Putamen (tissue), 1 donor: ENCODE results near the gene PIK3CB.
"Not testable (repeated sequence)": the region's sequence is repeated elsewhere in the genome, so short reads cannot be mapped to it uniquely, and the experiment has no call there.

ENCODE experiments used
- DNase-seq: peaks from one replicate; pipeline ENCODE4 v3.0.0-alpha.2; 2016; ENCODE audit warnings: low spot score

PIK3CB gene

DNA sequence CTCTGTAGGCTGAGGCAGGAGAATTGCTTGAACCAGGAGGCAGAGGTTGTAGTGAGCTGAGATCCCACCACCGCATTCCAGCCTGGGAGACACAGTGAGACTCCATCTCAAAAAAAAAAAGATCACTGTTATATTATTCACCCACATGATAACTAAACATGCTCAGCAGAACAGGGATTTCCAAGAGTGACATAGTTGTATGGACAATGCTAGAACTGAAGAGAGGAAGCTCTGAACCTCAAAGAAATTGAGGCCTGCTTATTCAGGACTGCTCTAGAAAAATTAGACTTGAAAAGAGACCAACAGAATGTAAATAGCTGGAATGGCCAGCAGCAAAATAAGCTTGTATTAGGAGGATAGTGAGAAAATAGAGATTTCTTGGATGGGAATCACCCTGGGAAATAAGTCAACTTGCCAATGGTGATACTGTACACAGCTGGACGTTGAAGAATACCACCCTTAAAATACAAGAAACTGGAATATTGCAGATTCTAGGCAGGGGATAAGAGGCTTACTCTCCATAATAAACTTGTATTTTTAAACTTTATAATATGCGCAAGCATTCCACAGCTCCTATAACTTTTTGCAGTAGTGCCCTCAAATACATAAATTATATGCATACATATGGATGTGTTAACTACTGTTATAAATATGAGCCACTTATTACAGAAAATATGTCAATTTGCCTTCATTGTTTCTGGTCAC, 28.2 kb downstream of the PIK3CB start:
- no peak for DNase-seq

DNA sequence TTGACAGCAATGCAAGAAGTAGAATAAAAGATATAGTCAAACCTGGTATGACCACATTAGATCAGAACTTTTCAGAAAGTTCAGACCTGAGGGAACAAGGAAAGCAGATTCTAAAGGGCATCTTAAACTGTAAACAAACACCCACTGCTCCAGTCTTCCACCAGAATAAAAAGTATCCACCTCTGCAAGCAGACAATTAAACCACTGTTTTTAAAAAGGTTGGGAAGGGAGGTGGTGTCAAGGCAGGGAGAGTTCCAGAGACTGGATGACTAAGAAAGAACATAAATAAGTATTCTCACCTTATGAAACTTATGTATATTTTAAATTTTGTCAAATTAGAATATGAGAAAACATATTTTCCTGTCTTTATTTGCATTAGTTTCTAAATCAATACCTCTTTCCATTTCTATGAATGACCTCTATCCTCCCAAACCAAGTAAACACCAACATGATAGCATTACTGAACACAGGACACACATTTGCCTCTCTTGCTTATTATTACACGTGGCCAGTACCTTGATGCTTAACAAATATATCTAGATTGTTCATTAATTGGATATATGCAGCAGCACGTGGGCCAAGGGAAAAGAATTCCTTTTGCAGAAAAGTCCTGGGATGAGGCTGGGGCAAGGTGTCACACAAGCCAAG, 31.6 kb downstream of the PIK3CB start:
- peak; percentile 25 for DNase-seq

DNA sequence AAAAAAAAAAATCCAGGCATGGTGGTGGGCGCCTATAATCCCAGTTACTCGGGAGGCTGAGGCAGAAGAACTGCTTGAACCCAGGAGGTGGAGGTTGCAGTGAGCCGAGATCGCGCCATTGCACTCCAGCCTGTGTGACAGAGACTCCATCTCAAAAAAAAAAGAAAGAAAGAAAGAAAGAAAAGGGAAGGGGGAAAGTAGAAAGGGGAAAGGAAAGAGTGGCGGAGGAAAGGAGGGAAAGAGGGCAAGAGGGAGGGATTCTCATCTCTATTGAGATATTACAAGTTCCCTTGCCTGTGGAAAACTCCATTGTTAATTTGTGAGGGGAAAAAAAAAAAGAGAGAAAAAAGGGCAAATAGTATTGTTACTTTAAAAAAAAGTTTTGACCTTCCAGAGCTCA, 32.5 kb downstream of the PIK3CB start:
- not testable (repeated sequence) for DNase-seq

DNA sequence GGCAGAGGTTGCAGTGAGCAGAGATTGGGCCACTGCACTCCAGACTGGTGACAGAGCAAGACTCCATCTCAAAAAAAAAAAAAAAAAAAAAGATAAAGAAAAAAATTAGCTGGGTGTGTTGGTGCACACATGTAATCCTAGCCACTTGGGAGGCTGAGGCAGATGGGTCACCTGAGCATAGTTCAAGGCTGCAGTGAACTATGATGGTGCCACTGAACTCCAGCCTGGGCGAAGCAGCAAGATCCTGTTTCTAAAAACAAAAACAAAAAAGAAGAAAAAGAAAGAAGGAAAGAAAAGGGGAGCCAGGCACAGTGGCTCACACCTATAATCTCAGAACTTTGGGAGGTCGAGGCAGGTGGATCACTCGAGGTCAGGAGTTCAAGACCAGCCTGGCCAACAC, 32.9 kb downstream of the PIK3CB start:
- no peak for DNase-seq

DNA sequence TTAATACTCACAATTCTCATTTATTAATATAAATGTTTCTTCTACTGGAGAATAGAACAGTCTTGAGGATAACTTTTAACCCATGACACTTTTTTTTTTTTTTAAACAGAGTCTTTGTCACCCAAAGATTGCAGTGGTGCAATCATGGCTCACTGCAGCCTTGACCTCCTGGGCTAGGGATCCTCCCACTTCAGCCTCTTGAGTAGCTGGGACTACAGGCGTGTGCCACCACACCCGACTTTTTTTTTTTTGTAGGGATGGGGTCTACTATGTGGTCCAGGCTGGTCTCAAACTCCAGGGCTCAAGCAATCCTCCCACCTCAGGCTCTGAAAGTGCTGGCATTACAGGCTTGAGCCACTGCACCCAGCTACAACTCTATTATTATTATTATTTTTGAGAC, 34.5 kb downstream of the PIK3CB start:
- DNase-seq: no peak

DNA sequence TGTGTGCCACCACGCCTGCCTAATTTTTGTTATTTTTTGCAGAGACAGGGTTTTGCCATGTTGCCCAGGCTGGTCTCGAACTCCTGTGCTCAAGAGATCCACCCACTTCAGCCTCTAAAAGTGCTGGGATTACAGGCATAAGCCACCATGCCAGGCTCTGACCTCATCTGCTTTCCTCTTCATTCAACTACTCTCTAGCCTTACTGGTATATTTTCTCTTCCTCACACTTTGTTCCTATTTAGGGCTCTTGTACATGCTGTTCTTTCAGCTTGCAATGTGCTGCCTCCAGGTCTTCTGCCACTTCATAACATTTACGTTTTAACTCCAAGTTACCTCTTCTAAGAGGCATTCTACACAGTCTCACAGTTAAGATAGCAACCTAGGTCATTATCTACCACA, 34.9 kb downstream of the PIK3CB start:
- DNase-seq: peak; percentile 45

DNA sequence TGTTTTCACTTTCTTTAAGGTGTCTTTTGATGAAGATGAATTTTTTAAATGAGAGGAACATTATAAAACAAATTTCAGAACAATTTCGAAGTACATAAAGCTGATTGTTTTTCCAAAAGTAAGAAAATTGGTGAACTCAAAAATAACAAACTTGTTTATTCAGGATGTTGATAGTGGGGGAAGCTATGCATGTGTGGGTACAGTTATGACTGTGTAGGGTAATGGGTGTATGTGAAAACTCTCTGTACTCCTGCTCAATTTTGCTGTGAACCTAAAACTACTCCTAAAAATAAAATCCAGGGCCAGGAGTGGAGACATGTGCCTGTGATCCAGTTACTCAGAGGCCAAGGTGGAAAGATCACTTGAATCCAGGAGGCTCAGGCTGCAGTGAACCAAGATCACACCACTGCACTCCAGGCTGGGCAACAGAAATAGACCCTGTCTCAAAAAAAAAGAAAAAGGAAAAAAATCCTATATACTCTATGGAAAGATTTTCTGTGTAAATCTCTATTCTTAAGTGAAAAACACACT, 37.2 kb downstream of the PIK3CB start:
- no peak for DNase-seq

DNA sequence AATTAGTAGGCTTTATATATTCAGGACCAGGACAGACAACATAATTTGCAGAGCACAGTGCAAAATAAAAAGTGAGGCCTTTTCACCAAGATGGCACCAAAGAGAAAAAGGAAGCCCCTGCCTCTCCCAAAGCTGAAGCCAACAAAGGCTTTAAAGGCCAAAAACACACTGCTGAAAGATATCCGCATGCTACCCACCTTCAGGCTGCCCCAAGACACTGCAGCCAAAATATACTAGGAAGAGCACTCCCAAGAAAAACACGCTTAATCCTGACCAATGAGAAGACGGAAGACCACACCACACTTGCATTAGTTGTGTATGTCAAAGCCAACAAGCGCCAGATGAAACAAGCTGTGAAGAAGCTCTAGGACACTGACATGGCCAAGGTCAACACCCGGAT, 38.0 kb downstream of the PIK3CB start:
- no peak for DNase-seq

DNA sequence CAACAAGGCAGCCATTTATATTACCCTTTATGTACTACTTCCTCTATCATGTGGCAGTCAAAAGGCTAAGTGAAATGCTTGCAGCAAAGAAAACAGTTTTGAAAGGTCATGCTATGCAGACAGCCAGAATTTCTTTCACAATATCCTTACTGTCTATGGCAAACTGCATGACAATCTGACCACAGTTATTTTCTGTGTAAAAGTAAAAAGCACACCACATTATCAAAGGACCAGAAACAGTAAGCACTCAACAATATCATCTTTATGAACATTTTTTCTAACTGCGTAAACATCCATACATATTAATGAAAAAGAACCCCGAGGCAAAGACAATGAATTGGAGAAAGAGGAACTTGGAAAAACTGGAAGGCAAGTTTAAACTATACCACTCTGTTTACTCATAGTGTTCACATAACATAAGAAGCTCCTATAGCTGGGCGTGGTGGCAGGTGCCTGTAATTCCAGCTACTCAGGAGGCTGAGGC, 47.9 kb downstream of the PIK3CB start:
- DNase-seq: peak; percentile 9

DNA sequence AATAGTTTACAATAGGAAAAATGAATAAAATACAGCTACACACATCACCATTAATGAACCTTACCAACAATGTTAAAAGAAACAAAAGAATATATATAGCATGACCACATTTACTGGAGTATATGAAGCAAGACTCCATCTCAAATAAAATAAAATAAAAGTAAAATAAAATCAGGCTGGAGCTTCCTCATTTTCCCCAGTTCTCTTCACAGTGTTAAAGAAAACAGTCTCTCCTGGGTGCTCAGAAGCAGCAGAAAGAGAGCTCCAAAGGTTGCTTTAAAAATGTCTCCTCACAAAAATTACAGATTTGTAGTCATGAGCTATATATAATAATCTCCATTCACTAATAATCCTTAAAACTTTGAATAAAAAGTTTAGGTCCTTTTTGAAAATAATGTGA, 48.8 kb downstream of the PIK3CB start:
- no peak for DNase-seq

DNA sequence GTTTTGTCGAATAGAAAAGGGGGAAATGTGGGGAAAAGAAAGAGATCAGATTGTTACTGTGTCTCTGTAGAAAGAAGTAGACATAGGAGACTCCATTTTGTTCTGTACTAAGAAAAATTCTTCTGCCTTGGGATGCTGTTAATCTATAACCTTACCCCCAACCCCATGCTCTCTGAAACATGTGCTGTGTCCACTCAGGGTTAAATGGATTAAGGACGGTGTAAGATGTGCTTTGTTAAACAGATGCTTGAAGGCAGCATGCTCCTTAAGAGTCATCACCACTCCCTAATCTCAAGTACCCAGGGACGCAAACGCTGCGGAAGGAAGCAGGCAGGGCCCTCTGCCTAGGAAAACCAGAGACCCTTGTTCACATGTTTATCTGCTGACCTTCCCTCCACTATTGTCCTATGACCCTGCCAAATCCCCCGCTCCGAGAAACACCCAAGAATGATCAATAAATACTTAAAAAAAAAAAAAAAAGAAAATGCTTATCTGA, 49.3 kb downstream of the PIK3CB start:
- DNase-seq: not testable (repeated sequence)

DNA sequence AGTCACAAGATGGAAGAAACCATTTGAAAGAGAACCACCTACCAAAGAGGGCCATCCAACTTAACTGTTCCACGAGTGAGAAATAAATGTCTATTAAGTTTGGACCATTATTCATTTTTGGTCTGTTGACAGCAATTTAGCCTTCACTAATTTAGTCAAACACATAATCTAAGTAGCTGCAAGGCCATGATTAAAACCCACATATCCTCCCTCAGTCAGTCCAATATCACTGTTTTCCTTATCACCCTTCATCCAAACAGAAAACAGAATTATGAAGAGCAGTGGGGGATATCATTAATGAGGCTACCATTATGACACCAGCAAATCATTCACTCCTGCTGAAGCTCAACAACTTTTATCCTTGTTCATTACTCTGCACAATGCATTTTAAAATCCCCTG, 52.0 kb downstream of the PIK3CB start:
- no peak for DNase-seq

DNA sequence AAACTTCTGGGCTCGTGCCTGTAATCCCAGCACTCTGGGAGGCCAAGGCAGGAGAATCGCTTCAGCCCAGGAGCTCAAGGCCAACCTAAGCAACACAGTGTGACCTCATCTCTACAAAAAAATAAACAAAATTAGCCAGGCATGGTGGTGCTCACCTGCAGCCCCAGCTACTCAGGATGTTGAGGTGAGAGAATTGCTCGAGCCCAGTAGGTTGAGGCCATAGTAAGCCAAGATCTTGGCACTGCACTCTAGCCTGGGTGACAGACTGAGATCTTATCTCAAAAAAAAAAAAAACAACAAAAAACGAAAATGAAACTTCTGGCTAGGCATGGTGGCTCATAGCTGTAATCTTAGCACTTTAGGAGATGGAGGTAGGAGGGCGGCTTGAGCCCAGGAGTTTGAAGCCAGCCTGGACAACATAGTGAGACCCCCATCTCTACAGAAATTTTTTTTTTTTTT, 53.7 kb downstream of the PIK3CB start:
- no peak for DNase-seq

DNA sequence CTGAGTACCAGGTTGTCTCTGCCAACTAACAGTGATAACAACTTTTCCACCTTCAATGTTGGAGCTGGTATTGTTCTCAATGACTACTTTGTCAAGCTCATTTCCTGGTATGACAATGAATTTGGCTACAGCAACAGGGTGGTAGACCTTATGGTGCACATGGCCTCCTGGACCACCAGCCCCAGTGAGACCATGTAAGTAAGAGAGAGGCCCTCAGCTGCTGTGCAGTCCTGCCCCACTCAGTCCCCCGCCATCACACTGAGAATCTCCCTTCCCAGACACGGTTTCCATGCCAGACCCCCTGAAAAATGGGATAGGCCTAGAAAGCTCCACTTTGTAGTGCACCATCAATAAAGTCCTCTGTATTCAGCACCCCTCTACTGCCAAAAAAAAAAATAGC, 56.1 kb downstream of the PIK3CB start:
- DNase-seq: no peak

DNA sequence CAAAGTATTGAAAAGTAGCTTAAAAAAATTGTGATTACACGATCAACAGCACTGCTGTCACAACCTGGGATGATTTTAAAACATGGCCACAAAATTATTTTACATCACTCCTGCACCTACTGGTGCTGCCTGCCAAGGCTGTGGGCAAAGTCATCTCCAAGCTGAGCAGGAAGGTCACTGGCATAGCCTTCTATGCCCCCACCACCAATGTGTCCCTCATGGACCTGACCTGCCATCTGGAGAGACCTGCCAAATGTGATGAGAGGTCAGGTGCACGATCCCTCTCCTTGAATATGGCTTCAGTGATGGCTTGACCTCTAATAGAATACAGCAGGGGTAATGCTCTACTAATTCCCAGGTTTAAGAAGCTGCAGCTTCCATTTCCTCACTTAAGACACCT, 57.8 kb downstream of the PIK3CB start:
- no peak for DNase-seq

DNA sequence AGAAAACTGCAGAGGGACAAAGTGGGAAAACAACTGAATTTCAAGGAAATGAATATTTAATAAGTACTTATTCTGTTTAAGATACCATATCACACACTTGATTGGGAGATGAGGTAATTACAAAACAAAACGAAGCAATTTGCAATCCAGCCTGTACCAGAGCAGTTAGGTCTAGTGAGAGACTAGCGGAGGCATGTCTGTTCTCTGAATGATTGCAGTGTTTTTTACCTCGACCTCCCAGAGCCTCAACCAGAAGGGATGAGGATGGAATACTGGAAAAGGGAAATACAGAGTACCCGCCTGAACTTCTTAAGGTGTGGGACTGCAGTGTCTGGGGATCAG, 59.5 kb downstream of the PIK3CB start:
- no peak for DNase-seq

DNA sequence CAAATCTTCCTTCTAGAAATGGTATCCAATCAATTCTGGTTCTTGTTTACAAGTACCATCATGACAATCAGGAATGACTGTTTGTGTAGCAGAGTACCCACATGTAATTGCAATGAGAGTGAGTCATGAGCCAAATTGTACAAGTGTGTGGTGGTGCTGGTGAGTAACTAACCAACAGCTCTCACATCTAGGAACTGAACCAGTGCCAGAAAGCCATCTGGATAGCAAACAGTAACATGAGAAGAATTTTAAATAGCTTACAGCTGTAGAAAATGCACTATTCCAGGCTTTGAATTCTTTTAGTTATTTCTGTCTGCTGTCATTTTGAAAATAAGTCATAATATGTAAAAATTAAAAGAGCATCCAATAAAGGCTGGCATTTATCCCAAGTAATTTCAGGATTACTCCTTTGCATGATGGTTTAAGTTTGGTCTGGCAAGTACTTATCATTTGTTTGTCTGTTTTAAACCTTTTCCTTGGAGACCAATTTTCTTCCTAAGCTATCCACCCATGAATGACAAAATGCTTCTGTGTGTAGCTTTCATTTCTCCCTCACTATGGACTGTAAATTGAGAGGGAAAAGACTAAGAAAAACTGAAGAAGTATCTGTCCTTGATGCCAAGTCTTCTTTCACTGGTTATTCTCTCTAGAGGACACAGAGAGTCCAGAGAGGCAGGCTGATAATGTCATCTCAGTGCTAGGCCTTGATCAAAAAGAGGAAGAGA, 60.0 kb downstream of the PIK3CB start:
- DNase-seq: peak; percentile 89

DNA sequence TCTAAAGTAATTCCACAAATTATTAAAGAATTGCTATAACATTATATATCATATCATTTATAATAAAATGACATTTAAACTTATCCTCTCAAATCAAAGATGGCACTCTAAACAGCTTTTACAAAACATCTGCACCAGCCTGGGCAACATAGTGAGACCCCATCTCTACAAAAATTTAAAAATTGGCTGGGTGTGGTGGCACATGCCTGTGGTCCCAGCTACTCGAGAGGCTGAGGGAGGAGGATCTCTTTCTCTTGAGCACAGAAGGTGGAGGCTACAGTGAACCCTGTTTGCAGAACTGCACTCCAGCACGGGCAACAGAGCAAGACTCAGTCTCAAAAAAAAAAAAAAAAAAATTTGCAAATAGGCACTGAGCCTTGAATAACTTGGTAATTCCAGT, 63.1 kb downstream of the PIK3CB start:
- DNase-seq: no peak

DNA sequence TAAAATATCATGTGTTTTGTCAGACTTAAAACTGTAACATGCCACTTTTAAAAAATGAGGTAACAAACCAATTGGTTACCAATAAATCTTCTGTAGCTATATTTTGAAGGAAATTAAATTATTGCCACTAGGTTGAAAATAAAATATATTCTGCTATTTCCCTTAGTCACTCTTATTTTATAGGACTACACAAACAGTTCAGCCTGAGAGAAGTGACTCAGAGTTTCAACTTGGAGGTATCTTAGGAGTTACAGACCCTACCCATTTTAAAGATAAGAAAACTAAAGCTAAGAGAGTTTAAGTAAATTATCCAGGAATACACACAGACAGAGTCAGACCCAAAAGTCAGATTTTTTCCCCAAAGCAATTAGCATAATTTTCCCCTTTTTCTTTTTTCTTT, 65.1 kb downstream of the PIK3CB start:
- no peak for DNase-seq

DNA sequence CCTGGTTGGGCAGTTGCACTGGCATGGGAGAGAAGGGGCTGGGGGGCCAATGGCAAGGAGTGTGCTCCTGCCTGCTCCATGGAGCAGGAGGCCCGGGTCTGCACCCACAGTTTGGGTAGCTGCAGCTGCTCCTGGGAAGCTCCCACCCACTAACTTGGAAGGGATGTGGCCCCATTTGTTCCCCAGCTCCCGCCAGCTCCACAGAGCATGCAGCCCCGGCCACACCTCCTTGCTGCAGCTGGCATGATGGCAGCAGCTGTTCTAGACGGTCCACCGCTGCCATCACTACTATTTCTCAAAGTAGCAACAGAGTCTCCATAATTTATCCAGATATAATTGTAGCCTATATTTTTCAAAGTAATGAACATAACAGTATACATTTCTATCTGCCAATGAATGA, 65.8 kb downstream of the PIK3CB start:
- no peak for DNase-seq

DNA sequence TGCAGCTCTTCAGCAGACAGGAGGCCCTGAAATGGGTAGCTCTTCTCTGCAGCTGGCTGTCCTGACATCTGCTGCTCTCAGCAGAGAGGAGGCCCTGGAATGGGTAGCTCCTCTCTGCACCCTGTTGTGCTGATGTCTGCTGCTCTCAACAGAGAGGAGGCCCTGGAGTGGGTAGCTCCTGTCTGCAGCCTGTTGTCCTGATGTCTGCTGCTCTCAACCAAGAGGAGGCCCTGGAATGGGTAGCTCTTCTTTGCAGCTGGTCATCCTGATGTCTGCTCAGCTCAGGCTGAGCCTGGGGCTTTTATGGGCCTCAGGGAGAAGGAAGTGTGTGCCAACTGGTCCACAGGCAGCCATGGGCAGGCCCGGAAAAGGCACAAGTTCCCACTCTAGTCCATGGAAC, 66.6 kb downstream of the PIK3CB start:
- DNase-seq: no peak

DNA sequence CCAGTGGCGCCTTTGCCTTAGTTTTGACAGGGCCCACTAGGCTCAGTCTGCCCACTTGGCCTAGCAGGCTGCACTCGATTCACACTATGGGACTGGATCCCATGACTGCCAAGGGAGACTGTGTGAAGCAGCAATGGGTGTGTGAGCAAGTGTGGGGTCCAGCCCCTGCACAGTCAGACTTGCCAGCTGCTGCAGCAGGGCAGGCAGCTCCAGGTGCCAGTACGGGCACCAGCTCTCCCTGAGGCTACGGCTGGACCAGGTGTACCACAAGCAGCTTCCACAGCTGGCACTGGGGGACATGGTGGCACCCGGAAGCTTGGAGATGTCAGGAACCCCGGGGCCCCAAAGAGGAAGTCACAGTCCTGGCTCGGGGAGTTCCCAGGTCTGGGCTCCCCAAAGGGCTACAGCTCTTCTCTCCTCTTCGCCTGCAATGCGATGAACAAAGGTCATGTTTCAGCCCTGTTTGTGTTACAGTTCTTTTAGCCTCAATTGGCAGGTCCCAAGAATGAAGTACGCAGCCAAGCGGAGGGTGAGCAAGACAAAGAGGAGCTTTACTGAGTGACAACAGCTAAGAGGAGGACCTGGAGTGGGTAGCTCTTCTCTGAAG, 67.1 kb downstream of the PIK3CB start:
- DNase-seq: no peak
